Measurements from ENCODE around the gene ANGPT4.

ANGPT4 gene

GRCh38 chr20:939606-940005, 23.5 kb upstream of the ANGPT4 start:
- DNase-seq = no peak

GRCh38 chr20:934186-934840, 18.2 kb upstream of the ANGPT4 start:
- no peak for DNase-seq

GRCh38 chr20:933029-933428, 16.9 kb upstream of the ANGPT4 start:
- no peak for DNase-seq

GRCh38 chr20:931401-931800, 15.3 kb upstream of the ANGPT4 start:
- DNase-seq = no peak

- DNase-seq = no peak
These were observed 10.5 kb upstream of the ANGPT4 start for GRCh38 chr20:926670-927069.

- no peak for DNase-seq
These were observed 9.4 kb upstream of the ANGPT4 start for GRCh38 chr20:925516-925915.

GRCh38 chr20:924639-925038, 8.5 kb upstream of the ANGPT4 start:
- DNase-seq = no peak

GRCh38 chr20:922781-923180, 6.6 kb upstream of the ANGPT4 start:
- DNase-seq = no peak

GRCh38 chr20:921068-921467, 4.9 kb upstream of the ANGPT4 start:
- no peak for DNase-seq

- no peak for DNase-seq
These were observed 4.2 kb upstream of the ANGPT4 start for GRCh38 chr20:920311-920710.

GRCh38 chr20:919491-919916, 3.4 kb upstream of the ANGPT4 start:
- DNase-seq = no peak

GRCh38 chr20:917416-917815, 1.3 kb upstream of the ANGPT4 start:
- DNase-seq = no peak

- no peak for DNase-seq
These were observed 691 bp upstream of the ANGPT4 start for GRCh38 chr20:916825-917224.

GRCh38 chr20:914727-915498, 1.2 kb downstream of the ANGPT4 start:
- no peak for DNase-seq

GRCh38 chr20:913306-913849, 2.8 kb downstream of the ANGPT4 start:
- DNase-seq = no peak

GRCh38 chr20:911882-912600, 4.1 kb downstream of the ANGPT4 start:
- no peak for DNase-seq

GRCh38 chr20:910870-911770, 5.0 kb downstream of the ANGPT4 start:
- DNase-seq = no peak

- DNase-seq = no peak
These were observed 5.8 kb downstream of the ANGPT4 start for GRCh38 chr20:910132-910869.

- DNase-seq = no peak
These were observed 6.5 kb downstream of the ANGPT4 start for GRCh38 chr20:909641-910040.

GRCh38 chr20:906703-907270, 9.3 kb downstream of the ANGPT4 start:
- no peak for DNase-seq

- DNase-seq = no peak
These were observed 10.1 kb downstream of the ANGPT4 start for GRCh38 chr20:906001-906520.

Measured in 8988T (cell line).